GM12865 (cell line): Measurements from ENCODE around the gene GALNT9.

Experiments used
- DNase-seq: peaks from one replicate; pipeline ENCODE4 v3.0.0; 2010; ENCODE audit warnings: low read depth
- H3K4me3 ChIP-seq: 2 replicates; pipeline ENCODE4 v1.5.1; 2011; ENCODE audit warnings: mild to moderate bottlenecking, low read depth, low read length, control low read depth
- TF ChIP-seq, protein P1 (sequence below): IDR thresholded peaks from 2 replicates; pipeline ENCODE4 v1.5.1; 2011; ENCODE audit warnings: low read length, control low read depth, low read depth, inconsistent platforms; ENCODE audit not compliant: insufficient read depth; ENCODE audit errors: missing control alignments

Gene GALNT9

GRCh38 chr12:132259872-132260695 is 69.3 kb downstream of the GALNT9 start:
- H3K4me3 ChIP-seq = no peak overlapping the region
- TF ChIP-seq, protein P1, sequence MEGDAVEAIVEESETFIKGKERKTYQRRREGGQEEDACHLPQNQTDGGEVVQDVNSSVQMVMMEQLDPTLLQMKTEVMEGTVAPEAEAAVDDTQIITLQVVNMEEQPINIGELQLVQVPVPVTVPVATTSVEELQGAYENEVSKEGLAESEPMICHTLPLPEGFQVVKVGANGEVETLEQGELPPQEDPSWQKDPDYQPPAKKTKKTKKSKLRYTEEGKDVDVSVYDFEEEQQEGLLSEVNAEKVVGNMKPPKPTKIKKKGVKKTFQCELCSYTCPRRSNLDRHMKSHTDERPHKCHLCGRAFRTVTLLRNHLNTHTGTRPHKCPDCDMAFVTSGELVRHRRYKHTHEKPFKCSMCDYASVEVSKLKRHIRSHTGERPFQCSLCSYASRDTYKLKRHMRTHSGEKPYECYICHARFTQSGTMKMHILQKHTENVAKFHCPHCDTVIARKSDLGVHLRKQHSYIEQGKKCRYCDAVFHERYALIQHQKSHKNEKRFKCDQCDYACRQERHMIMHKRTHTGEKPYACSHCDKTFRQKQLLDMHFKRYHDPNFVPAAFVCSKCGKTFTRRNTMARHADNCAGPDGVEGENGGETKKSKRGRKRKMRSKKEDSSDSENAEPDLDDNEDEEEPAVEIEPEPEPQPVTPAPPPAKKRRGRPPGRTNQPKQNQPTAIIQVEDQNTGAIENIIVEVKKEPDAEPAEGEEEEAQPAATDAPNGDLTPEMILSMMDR = no peak

GRCh38 chr12:132259364-132259871 is 70.0 kb downstream of the GALNT9 start:
- TF ChIP-seq, protein P1 = no peak
- H3K4me3 ChIP-seq = no peak overlapping the region
- DNase-seq = no peak

More at GRCh38 chr12:132259872-132260695, 69.3 kb downstream of the GALNT9 start:
- no peak for DNase-seq

- no peak overlapping the region for H3K4me3 ChIP-seq
- TF ChIP-seq, protein P1 = no peak
- no peak for DNase-seq
Measured at GRCh38 chr12:132258543-132258942, 70.8 kb downstream of the GALNT9 start.

DNA sequence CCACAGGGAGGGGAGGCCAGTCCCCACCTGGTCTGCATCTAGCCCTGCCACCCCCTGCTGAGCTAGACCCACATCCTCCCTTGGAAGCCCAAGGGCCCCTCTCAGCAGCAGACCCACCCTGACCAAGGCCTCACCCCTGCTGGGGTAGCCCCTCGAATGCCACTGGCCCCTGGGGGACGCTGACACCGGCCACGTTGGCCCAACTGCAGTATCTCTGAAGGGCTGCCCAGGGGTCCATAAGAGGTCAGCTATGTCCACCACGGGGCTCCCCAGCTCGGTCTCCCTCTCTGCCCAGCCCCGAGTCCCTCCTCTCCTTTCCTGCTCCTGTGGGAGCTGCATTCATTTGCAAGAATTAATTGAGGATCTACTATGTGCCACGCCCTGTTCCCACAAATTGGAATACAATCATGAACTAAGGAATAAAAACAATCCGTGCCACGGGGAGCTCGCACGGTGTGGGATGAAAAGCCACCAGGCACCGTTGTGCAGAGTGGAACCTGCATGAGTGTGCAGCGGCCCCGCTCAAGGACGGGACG is 71.4 kb downstream of the GALNT9 start:
- H3K4me3 ChIP-seq = no peak overlapping the region
- no peak for DNase-seq
- TF ChIP-seq, protein P1 = no peak

- TF ChIP-seq, protein P1 = no peak
- H3K4me3 ChIP-seq = no peak overlapping the region
- DNase-seq = no peak
Measured at GRCh38 chr12:132257206-132257954, 72.0 kb downstream of the GALNT9 start.

DNA sequence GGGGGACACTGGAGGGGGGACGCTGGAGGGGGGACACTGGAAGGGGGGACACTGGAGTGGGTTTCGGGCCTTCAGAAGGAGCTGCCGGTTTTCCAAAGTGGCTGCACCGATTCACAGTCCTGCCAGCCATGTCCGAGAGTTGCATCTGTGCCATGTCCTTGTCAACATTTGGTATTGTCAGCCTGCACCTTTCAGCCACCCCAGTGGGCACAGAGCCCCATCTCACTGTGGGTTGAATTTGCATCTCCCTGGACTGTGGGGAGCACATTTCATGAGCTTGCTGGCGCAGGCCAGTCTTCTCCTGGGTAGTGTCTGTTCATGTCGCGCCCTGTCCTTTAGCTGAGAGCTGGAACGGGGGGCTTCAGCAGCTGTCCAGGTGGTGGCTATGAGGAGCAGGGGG is 72.7 kb downstream of the GALNT9 start:
- TF ChIP-seq, protein P1 = no peak
- DNase-seq = no peak
- no peak overlapping the region for H3K4me3 ChIP-seq
